ENCODE data around the gene ACAP3. TPM values are rescaled to one million over a fixed set of nuclear protein-coding genes. Genes with fewer than 3 reads are reported as not detected.

The ACAP3 gene
- total RNA-seq, 1 donor from 2014 or later, result 34.0 TPM

DNA sequence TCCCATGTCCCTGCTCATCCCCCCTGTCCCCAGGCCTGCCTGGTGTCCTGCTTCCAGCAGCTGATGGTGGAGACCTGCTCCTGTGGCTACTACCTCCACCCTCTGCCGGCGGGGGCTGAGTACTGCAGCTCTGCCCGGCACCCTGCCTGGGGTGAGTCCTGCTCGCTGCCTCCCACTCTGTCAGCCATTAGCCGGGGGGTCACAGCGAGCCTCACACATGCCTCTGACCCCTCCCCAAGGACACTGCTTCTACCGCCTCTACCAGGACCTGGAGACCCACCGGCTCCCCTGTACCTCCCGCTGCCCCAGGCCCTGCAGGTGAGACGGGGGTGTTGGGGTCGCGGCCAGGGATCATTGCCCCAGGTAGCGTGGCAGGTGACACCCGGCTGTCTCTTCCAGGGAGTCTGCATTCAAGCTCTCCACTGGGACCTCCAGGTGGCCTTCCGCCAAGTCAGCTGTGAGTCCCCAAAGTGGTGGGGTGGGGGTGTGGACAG is 17.4 kb downstream of the ACAP3 start:
- no peak overlapping the region for H3K4me3 ChIP-seq (ENCODE audit: low read depth, low read length)
- TF ChIP-seq, protein P1, sequence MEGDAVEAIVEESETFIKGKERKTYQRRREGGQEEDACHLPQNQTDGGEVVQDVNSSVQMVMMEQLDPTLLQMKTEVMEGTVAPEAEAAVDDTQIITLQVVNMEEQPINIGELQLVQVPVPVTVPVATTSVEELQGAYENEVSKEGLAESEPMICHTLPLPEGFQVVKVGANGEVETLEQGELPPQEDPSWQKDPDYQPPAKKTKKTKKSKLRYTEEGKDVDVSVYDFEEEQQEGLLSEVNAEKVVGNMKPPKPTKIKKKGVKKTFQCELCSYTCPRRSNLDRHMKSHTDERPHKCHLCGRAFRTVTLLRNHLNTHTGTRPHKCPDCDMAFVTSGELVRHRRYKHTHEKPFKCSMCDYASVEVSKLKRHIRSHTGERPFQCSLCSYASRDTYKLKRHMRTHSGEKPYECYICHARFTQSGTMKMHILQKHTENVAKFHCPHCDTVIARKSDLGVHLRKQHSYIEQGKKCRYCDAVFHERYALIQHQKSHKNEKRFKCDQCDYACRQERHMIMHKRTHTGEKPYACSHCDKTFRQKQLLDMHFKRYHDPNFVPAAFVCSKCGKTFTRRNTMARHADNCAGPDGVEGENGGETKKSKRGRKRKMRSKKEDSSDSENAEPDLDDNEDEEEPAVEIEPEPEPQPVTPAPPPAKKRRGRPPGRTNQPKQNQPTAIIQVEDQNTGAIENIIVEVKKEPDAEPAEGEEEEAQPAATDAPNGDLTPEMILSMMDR (IDR thresholded peaks at IDR 0.05; ENCODE audit: insufficient read depth, low read length, severe bottlenecking), result peak; percentile 78
- DNase-seq (ENCODE audit: low read depth) (no peak), FAIRE-seq (peak; percentile 91)
- H3K36me3 ChIP-seq (ENCODE audit: control insufficient read depth, insufficient read depth, low read length), result peaks cover 4% of the 10 kb centered on the region
- no peaks in the 10 kb centered on the region for H3K27me3 ChIP-seq (ENCODE audit: control insufficient read depth, insufficient read depth, low read length)

DNA sequence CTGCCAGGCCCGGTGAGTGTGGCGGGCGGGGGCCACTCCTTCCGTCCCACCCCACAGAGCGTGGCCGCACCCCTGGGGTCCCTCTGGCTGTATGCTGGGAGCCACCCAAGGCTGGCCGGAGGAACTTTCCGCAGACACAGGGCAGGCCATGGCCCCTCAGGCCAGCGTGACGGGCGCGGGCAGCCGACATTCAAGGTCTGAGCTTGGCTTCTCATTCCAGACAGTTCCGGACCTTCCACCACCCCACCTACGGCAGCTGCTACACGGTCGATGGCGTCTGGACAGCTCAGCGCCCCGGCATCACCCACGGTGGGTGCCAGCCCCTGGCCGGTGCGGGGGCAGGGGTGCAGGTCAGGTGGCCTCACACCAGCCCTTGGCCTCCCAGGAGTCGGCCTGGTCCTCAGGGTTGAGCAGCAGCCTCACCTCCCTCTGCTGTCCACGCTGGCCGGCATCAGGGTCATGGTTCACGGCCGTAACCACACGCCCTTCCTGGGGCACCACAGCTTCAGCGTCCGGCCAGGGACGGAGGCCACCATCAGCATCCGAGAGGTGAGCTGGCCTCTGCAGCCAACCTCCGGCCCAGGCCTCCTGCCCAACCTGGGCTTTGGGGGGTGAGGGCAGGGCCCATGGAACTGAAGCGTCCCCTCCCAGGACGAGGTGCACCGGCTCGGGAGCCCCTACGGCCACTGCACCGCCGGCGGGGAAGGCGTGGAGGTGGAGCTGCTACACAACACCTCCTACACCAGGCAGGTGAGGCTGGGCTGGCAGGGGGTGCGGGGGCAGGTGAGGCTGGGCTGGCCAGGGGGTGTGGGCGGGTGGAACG is 20.2 kb downstream of the ACAP3 start:
- no peak for DNase-seq (ENCODE audit: low read depth)
- Histone ChIP-seq H3K4me3 (ENCODE audit: low read depth, low read length) (no peak overlapping the region), H3K36me3 (ENCODE audit: control insufficient read depth, insufficient read depth, low read length) (no peaks in the 10 kb centered on the region), H3K27me3 (ENCODE audit: control insufficient read depth, insufficient read depth, low read length) (no peaks in the 10 kb centered on the region)
- FAIRE-seq, result no peak
- TF ChIP-seq, protein P1 (IDR thresholded peaks at IDR 0.05; ENCODE audit: insufficient read depth, low read length, severe bottlenecking), result no peak

- TF ChIP-seq, protein P1 (IDR thresholded peaks at IDR 0.05; ENCODE audit: insufficient read depth, low read length, severe bottlenecking), result no peak
- no peaks in the 10 kb centered on the region for H3K27me3 ChIP-seq (ENCODE audit: control insufficient read depth, insufficient read depth, low read length)
- DNase-seq (ENCODE audit: low read depth), result no peak
- H3K4me3 ChIP-seq (ENCODE audit: low read depth, low read length), result no peak overlapping the region
- FAIRE-seq, result no peak
- H3K36me3 ChIP-seq (ENCODE audit: control insufficient read depth, insufficient read depth, low read length), result no peaks in the 10 kb centered on the region
These were observed 21.1 kb downstream of the ACAP3 start for GRCh38 chr1:1286313-1287261.

DNA sequence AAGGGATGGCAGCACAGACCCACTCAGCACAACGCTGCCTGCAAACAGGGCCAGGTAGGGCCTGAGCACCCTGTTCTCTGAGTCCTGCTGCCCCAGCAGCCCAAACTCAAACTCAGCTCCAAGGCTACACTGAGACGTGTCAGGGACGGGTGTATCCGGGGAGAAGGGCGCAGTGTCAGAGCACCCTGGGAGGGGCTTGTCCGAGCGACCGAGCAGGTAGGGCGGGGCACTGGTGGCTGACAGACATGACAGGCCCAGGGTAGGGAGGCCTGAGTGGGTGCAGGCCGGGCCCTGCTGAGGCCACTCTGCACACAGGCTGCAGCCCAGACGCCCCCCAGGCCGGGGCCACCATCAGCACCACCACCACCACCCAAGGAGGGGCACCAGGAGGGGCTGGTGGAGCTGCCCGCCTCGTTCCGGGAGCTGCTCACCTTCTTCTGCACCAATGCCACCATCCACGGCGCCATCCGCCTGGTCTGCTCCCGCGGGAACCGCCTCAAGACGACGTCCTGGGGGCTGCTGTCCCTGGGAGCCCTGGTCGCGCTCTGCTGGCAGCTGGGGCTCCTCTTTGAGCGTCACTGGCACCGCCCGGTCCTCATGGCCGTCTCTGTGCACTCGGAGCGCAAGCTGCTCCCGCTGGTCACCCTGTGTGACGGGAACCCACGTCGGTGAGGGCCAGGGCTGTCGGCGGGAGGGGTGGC is 22.0 kb downstream of the ACAP3 start:
- Histone ChIP-seq H3K27me3 (ENCODE audit: control insufficient read depth, insufficient read depth, low read length) (no peaks in the 10 kb centered on the region), H3K36me3 (ENCODE audit: control insufficient read depth, insufficient read depth, low read length) (no peaks in the 10 kb centered on the region), H3K4me3 (ENCODE audit: low read depth, low read length) (no peak overlapping the region)
- DNase-seq (ENCODE audit: low read depth) (no peak), FAIRE-seq (no peak)
- TF ChIP-seq, protein P1 (IDR thresholded peaks at IDR 0.05; ENCODE audit: insufficient read depth, low read length, severe bottlenecking), result no peak

DNA sequence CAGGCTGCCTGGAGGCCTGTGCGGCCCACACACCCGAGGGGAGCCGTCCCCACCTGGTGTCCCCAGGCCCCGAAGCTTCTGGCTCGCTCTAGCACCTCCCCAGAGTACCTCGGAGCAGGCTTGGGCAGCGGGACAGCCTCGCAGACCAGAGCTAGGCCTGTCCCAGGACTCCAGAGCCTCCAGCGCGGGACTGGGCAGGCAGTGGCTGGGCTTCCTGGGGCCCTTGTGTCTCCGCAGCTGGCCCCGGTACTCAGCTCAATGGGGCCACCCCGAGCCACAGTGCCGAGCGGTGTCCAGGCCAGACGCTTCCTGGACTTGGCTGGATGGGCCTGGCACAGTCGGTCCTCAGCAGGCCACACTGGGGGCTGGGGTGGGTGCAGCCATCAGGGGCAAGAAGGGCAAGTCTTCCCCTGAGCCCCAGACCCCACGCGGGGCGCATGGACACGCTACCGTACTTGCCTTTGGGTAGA is 22.6 kb downstream of the ACAP3 start:
- no peaks in the 10 kb centered on the region for H3K36me3 ChIP-seq (ENCODE audit: control insufficient read depth, insufficient read depth, low read length)
- no peak overlapping the region for H3K4me3 ChIP-seq (ENCODE audit: low read depth, low read length)
- TF ChIP-seq, protein P1 (IDR thresholded peaks at IDR 0.05; ENCODE audit: insufficient read depth, low read length, severe bottlenecking), result no peak
- no peak for DNase-seq (ENCODE audit: low read depth)
- FAIRE-seq, result no peak
- no peaks in the 10 kb centered on the region for H3K27me3 ChIP-seq (ENCODE audit: control insufficient read depth, insufficient read depth, low read length)
